HG03354 (cell line): Measurements from ENCODE around the gene FRZB.
"Not testable (repeated sequence)": the region's sequence is repeated elsewhere in the genome, so short reads cannot be mapped to it uniquely, and the experiment has no call there.

Source experiments
- ATAC-seq: cut with Tn5 transposase; IDR thresholded peaks from one replicate; pipeline ENCODE4 v1.9.1; 2021; ENCODE audit warnings: mild to moderate bottlenecking; ENCODE audit not compliant: unreplicated experiment, poor library complexity, severe bottlenecking

The FRZB gene

GRCh38 chr2:182866461-182867406, at the start of gene FRZB:
Gene FRZB, minus strand, starts transcription at chr2:182866637. Its CDS starts 85 bp downstream, at chr2:182866552.
- peak; percentile 40 for ATAC-seq

GRCh38 chr2:182915369-182916326, 49.2 kb upstream of the FRZB start:
- no peak for ATAC-seq

- ATAC-seq = no peak
Observed at GRCh38 chr2:182914852-182915251, 48.4 kb upstream of the FRZB start.

GRCh38 chr2:182913064-182913463, 46.6 kb upstream of the FRZB start:
- no peak for ATAC-seq

- ATAC-seq = no peak
Observed at GRCh38 chr2:182912518-182912915, 46.1 kb upstream of the FRZB start.

GRCh38 chr2:182911813-182912517, 45.5 kb upstream of the FRZB start:
- ATAC-seq = no peak

- ATAC-seq = no peak
Observed at GRCh38 chr2:182910965-182911364, 44.5 kb upstream of the FRZB start.

- ATAC-seq = no peak
Observed at GRCh38 chr2:182907081-182907830, 40.8 kb upstream of the FRZB start.

- ATAC-seq = peak; percentile 71
Observed at GRCh38 chr2:182906454-182906853, 40.0 kb upstream of the FRZB start.

- no peak for ATAC-seq
Observed at GRCh38 chr2:182904844-182905243, 38.4 kb upstream of the FRZB start.

- ATAC-seq = no peak
Observed at GRCh38 chr2:182903566-182903965, 37.1 kb upstream of the FRZB start.

- no peak for ATAC-seq
Observed at GRCh38 chr2:182901748-182902147, 35.3 kb upstream of the FRZB start.

- ATAC-seq = no peak
Observed at GRCh38 chr2:182898718-182899117, 32.3 kb upstream of the FRZB start.

GRCh38 chr2:182897137-182897536, 30.7 kb upstream of the FRZB start:
- no peak for ATAC-seq

- ATAC-seq = no peak
Observed at GRCh38 chr2:182895798-182896197, 29.4 kb upstream of the FRZB start.

- no peak for ATAC-seq
Observed at GRCh38 chr2:182895169-182895568, 28.7 kb upstream of the FRZB start.

- no peak for ATAC-seq
Observed at GRCh38 chr2:182894174-182894573, 27.7 kb upstream of the FRZB start.

- no peak for ATAC-seq
Observed at GRCh38 chr2:182893666-182894065, 27.2 kb upstream of the FRZB start.

- not testable (repeated sequence) for ATAC-seq
Observed at GRCh38 chr2:182893035-182893434, 26.6 kb upstream of the FRZB start.
